Mucosa of descending colon (tissue), 3 donors: ENCODE measurements around the gene MAP7D2. TPM values are rescaled to one million over a fixed set of nuclear protein-coding genes. Genes with fewer than 3 reads are reported as not detected.
A peak's percentile ranks its signal among the peaks of the same experiment; 100 is the strongest.

Experiments used
- ATAC-seq: fragments of 200-7000 bp; cut with Tn5 transposase; one replicate; pipeline ENCODE4 v1.9.1; 2020; ENCODE audit warnings: mild to moderate bottlenecking, moderate library complexity
- DNase-seq, 3 donors: peaks; one replicate each; pipeline ENCODE4 v3.0.0-alpha.2; 2020
- H3K36me3 ChIP-seq: fragments of 200-600 bp; one replicate; pipeline ENCODE4 v1.8.0; 2021; ENCODE audit warnings: low read depth, mild to moderate bottlenecking
- H3K4me1 ChIP-seq: fragments of 200-600 bp; one replicate; pipeline ENCODE4 v1.8.0; 2021; ENCODE audit warnings: low read depth, mild to moderate bottlenecking
- H3K4me3 ChIP-seq: fragments of 200-600 bp; one replicate; pipeline ENCODE4 v1.8.0; 2021; ENCODE audit warnings: mild to moderate bottlenecking
- H3K9me3 ChIP-seq: fragments of 200-600 bp; one replicate; pipeline ENCODE4 v1.8.0; 2021; ENCODE audit warnings: mild to moderate bottlenecking
- intact Hi-C, 2 donors: fragments of 100-400 bp; cut with DNase I in 1 of 2; cut with micrococcal nuclease in 1 of 2; formaldehyde crosslinking; loops; one replicate each; pipeline versions ENCODE4 v1.11.0 to v1.11.1; 2022; cut with DNase I, micrococcal nuclease
- total RNA-seq, 3 donors: library from RNA; stranded (reverse); fragmentation: NEBNext Ultra II Directional in 2 of 3; extraction: Animal tissue kit (Norgen Biotek cat#: 25700) in 2 of 3; gene quantifications; one replicate each; pipeline versions ENCODE4 v1.2.1 to v1.2.4, GENCODE V29; 2021 to 2023
- TF ChIP-seq, protein P1 (sequence below): fragments of 200-600 bp; IDR thresholded peaks from one replicate; pipeline ENCODE4 v1.8.0; 2022; ENCODE audit warnings: antibody characterized with exemption, mild to moderate bottlenecking
- donor health status: DM: no; HTN: no; CAD: no; lungs with moderate emphysema.
- donor health status: DM: no; HTN: no; CAD: no.
- donor health status: DM: no; HTN: yes; CAD: no.

MAP7D2 gene
- total RNA-seq, 3 donors from 2014 or later: 1.2 to 1.7 (median 1.5) TPM

DNA sequence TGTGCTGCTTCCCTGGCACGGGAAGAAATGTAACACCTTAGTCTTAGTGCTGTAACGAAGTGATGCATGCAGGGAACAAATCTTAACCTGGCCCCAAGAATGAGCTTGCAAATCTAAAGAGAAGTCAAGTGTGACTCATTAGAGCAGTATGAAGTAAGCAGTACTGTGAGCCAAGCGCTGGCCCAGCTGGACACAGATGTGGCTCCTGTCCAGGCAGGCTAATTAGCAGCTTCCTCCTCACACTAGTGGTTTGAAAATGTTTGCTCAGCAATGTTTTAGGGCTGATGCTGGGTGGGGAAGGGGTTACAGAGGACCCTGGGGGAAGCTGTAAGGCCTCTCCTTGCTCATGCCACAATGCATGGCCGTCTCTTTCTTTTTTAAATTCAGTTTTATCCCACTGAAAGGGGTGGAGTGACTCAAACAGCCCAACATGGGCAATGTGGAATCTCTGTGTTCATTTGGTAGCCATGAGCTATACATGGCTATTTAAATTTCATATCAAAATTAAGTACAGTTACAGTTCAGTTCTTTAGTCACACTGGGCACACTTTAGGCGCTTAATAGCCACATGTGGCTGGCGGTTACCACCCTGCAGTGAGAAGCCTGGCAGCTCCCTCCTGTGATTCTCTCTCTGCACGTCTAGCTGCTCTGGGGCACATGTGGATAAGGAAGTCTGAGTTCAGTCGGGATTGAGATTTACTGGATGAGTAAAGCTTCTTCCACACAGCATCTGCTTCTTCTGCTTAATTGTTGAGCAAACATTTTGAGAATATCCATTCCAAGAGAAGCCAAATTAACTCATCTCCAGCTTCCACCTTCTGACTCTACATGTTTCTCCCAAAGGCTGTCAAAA lies 48.8 kb downstream of the MAP7D2 start:
- Histone ChIP-seq H3K4me3 (no peak overlapping the region), H3K36me3 (no peaks in the 10 kb centered on the region), H3K9me3 (no peaks in the 10 kb centered on the region), H3K4me1 (peaks cover 4% of the 10 kb centered on the region)
- intact Hi-C loops: no loop called here
- peak; percentile 80 for ATAC-seq
- DNase-seq: peak; percentile 47 to 65 (median 49)
- TF ChIP-seq, protein P1, sequence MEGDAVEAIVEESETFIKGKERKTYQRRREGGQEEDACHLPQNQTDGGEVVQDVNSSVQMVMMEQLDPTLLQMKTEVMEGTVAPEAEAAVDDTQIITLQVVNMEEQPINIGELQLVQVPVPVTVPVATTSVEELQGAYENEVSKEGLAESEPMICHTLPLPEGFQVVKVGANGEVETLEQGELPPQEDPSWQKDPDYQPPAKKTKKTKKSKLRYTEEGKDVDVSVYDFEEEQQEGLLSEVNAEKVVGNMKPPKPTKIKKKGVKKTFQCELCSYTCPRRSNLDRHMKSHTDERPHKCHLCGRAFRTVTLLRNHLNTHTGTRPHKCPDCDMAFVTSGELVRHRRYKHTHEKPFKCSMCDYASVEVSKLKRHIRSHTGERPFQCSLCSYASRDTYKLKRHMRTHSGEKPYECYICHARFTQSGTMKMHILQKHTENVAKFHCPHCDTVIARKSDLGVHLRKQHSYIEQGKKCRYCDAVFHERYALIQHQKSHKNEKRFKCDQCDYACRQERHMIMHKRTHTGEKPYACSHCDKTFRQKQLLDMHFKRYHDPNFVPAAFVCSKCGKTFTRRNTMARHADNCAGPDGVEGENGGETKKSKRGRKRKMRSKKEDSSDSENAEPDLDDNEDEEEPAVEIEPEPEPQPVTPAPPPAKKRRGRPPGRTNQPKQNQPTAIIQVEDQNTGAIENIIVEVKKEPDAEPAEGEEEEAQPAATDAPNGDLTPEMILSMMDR: no peak

DNA sequence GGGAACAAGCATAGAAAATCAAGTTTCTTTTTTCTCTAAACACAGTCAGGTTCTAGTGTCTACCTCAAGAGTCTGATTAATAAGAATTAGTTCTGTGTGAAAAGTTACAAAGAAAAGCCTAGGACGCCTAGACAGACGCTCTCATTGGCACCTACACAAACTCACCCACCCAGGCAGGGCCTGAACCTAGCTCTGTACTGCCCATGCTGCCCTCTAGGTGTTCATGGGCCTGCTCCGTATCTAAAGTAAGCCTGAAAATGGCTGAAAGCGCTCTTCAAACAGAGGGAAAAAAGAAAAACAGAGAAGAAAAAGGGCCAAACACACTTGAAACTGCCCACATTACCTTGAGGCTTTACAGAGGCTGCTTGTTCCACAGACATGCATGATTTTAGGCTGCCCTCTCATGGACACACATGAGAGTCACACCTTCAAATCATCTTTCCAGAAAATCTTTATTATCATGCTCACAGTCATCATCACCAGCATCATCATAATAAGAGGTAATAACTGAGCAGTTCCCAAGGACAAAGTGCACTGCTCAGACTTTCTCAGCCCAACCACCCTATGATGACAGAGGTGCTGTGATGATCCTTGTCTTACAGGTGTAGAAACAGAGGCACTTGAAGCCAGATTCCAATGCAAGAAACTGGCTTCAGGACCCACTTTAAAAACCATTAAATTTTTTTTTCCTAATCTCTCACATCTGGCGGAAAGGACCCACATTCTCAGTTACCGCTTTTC lies 49.6 kb downstream of the MAP7D2 start:
- ATAC-seq: peak; percentile 85
- Histone ChIP-seq H3K9me3 (no peaks in the 10 kb centered on the region), H3K4me1 (peaks cover 4% of the 10 kb centered on the region), H3K36me3 (no peaks in the 10 kb centered on the region), H3K4me3 (no peak overlapping the region)
- peak in 1 of 3 donors; percentile 15 for DNase-seq
- TF ChIP-seq, protein P1: peak; percentile 15
- intact Hi-C loops: no loop called here

DNA sequence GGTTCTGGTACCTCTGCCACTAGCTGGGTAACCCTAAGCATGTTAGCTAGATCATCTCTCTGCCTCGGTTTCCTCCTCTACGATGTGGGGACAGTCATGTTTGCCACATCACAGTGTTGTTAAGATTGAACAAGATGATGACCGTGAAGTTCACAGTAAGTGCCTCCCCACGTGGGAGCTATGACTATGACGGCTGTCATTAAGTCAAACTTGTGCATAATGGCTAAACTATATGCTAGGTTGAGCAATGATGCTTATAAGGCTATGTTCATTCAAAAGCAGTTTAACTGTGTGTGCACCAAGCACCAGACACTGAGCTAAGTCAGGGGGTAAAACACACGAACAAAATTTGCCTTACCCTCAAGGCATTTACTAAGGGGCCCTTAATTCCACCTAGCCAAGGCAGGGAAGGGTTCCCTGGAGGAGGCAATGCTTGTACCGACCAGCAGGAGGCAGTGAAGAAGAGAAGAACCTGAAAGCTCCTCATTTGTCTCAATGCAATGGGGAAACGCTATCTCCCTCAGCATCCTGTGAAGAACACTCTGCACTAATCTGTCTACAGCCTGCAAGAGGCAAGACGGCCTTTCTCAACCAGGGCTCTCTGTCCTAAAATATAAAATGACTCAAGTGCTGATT lies 52.9 kb downstream of the MAP7D2 start:
- TF ChIP-seq, protein P1: no peak
- Histone ChIP-seq H3K36me3 (no peaks in the 10 kb centered on the region), H3K4me3 (no peak overlapping the region), H3K9me3 (no peaks in the 10 kb centered on the region), H3K4me1 (peaks cover 4% of the 10 kb centered on the region)
- intact Hi-C loops: no loop called here
- ATAC-seq (no peak), DNase-seq (no peak)

DNA sequence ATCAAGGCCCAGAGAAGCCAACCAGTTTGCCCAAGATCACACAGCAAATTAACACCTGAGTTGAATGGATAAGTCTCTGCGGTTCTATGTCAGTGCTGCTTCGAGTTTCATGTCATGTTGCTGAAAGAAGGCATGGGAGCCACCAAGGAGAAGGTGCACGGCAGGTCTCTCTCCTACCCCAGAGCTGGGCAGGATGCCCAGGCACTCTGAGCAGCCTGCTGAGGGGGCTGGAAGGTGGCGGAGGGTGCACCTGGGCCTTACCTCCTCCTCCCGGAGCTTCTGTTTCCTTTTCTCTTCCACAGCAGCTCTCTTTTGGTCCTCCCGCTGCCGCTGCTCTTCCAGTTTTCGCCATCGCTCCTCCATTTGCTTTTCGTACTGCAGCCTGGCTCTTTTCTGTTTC lies 53.6 kb downstream of the MAP7D2 start:
- Histone ChIP-seq H3K36me3 (no peaks in the 10 kb centered on the region), H3K4me3 (no peak overlapping the region), H3K4me1 (peaks cover 4% of the 10 kb centered on the region), H3K9me3 (no peaks in the 10 kb centered on the region)
- intact Hi-C loops: no loop called here
- no peak for DNase-seq
- no peak for ATAC-seq
- TF ChIP-seq, protein P1: no peak

DNA sequence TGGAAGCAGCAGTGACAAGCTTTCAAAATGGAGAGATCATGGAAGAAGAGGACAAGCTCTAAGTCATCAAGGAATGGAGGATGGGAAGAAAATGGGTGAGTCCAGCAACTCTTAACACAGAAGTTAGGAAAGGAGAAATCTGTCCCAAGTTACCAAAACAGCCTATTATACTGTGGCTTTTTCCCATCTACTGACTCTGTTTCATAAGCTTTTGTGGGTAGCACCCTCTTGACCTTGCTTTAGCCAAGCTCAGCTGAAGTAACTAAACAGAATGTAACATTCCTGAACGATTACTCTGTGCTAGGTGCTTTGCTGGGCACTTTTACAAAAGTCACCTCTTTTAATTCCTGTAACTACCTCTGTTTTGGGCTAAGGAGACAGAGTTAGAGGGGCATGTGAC lies 54.9 kb downstream of the MAP7D2 start:
- TF ChIP-seq, protein P1: no peak
- intact Hi-C loops: no loop called here
- Histone ChIP-seq H3K4me3 (no peak overlapping the region), H3K36me3 (no peaks in the 10 kb centered on the region), H3K9me3 (no peaks in the 10 kb centered on the region), H3K4me1 (no peaks in the 10 kb centered on the region)
- DNase-seq: no peak
- no peak for ATAC-seq
